ENCODE measurements around the gene CIITA.
A peak's percentile ranks its signal among the peaks of the same experiment; 100 is the strongest.
"Not testable (repeated sequence)": the region's sequence is repeated elsewhere in the genome, so short reads cannot be mapped to it uniquely, and the experiment has no call there.

The CIITA gene

GRCh38 chr16:10876799-10877341 lies at the start of gene CIITA:
Gene CIITA, plus strand, starts transcription at chr16:10877202. Its CDS starts 129 bp downstream, at chr16:10877331.
- no peak for TF ChIP-seq CTCF (conservative IDR thresholded peaks at IDR 0.05; ENCODE audit: low read depth, low read length)
- no peak within 1 kb of the TSS for H3K4me3 ChIP-seq (ENCODE audit: low read depth, low read length)
- DNase-seq (ENCODE audit: low read depth) = peak; percentile 60

- no peak for TF ChIP-seq CTCF (conservative IDR thresholded peaks at IDR 0.05; ENCODE audit: low read depth, low read length)
- H3K4me3 ChIP-seq (ENCODE audit: low read depth, low read length) = no peak overlapping the region
- DNase-seq (ENCODE audit: low read depth) = peak; percentile 56
Measured at GRCh38 chr16:10827691-10828341, 49.2 kb upstream of the CIITA start.

GRCh38 chr16:10828851-10829366 lies 48.1 kb upstream of the CIITA start:
- peak; percentile 60 for DNase-seq (ENCODE audit: low read depth)
- TF ChIP-seq CTCF (conservative IDR thresholded peaks at IDR 0.05; ENCODE audit: low read depth, low read length) = no peak
- no peak overlapping the region for H3K4me3 ChIP-seq (ENCODE audit: low read depth, low read length)

GRCh38 chr16:10829390-10830098 lies 47.5 kb upstream of the CIITA start:
- not testable (repeated sequence) for DNase-seq (ENCODE audit: low read depth); H3K4me3 ChIP-seq (ENCODE audit: low read depth, low read length)

GRCh38 chr16:10830240-10830639 lies 46.8 kb upstream of the CIITA start:
- not testable (repeated sequence) for DNase-seq (ENCODE audit: low read depth); H3K4me3 ChIP-seq (ENCODE audit: low read depth, low read length)

- no peak for DNase-seq (ENCODE audit: low read depth)
- no peak overlapping the region for H3K4me3 ChIP-seq (ENCODE audit: low read depth, low read length)
- TF ChIP-seq CTCF (conservative IDR thresholded peaks at IDR 0.05; ENCODE audit: low read depth, low read length) = no peak
Measured at GRCh38 chr16:10831894-10832886, 44.8 kb upstream of the CIITA start.

GRCh38 chr16:10833271-10833670 lies 43.7 kb upstream of the CIITA start:
- no peak for DNase-seq (ENCODE audit: low read depth)
- TF ChIP-seq CTCF (conservative IDR thresholded peaks at IDR 0.05; ENCODE audit: low read depth, low read length) = no peak
- no peak overlapping the region for H3K4me3 ChIP-seq (ENCODE audit: low read depth, low read length)
